ENCODE measurements around the gene IL4.
"Not testable (repeated sequence)": the region's sequence is repeated elsewhere in the genome, so short reads cannot be mapped to it uniquely, and the experiment has no call there.

Gene IL4

GRCh38 chr5:132674671-132675506 is 1.1 kb downstream of the IL4 start:
- DNase-seq, result no peak

- DNase-seq, result no peak
Measured at GRCh38 chr5:132675936-132676689, 2.3 kb downstream of the IL4 start.

- DNase-seq, result no peak
Measured at GRCh38 chr5:132677191-132677590, 3.4 kb downstream of the IL4 start.

- DNase-seq, result no peak
Measured at GRCh38 chr5:132677682-132678400, 4.1 kb downstream of the IL4 start.

GRCh38 chr5:132678735-132679134 is 4.9 kb downstream of the IL4 start:
- DNase-seq, result no peak

- no peak for DNase-seq
Measured at GRCh38 chr5:132679166-132679565, 5.4 kb downstream of the IL4 start.

- DNase-seq, result no peak
Measured at GRCh38 chr5:132679717-132680380, 6.1 kb downstream of the IL4 start.

GRCh38 chr5:132680780-132681475 is 7.1 kb downstream of the IL4 start:
- no peak for DNase-seq

- no peak for DNase-seq
Measured at GRCh38 chr5:132681476-132681831, 7.7 kb downstream of the IL4 start.

GRCh38 chr5:132681983-132682382 is 8.2 kb downstream of the IL4 start:
- DNase-seq, result no peak

- no peak for DNase-seq
Measured at GRCh38 chr5:132684491-132684890, 10.7 kb downstream of the IL4 start.

GRCh38 chr5:132684922-132685720 is 11.3 kb downstream of the IL4 start:
- no peak for DNase-seq

GRCh38 chr5:132686193-132686592 is 12.4 kb downstream of the IL4 start:
- DNase-seq, result no peak

- no peak for DNase-seq
Measured at GRCh38 chr5:132687995-132688394, 14.2 kb downstream of the IL4 start.

GRCh38 chr5:132688536-132689339 is 14.9 kb downstream of the IL4 start:
- no peak for DNase-seq

GRCh38 chr5:132689513-132689912 is 15.7 kb downstream of the IL4 start:
- no peak for DNase-seq

- no peak for DNase-seq
Measured at GRCh38 chr5:132690156-132690555, 16.4 kb downstream of the IL4 start.

GRCh38 chr5:132691755-132692631 is 18.2 kb downstream of the IL4 start:
- not testable (repeated sequence) for DNase-seq

- no peak for DNase-seq
Measured at GRCh38 chr5:132692632-132692967, 18.8 kb downstream of the IL4 start.

GRCh38 chr5:132695956-132696355 is 22.2 kb downstream of the IL4 start:
- DNase-seq, result no peak

Data from inflammatory macrophage (primary cell).